ENCODE results near the gene TNFRSF18.

GRCh38 chr1:1197188-1197500 lies 9.2 kb downstream of the TNFRSF18 start:
- no peak for TF ChIP-seq CTCF (IDR thresholded peaks at IDR 0.05; ENCODE audit: low read length)
- no peak for TF ChIP-seq EZH2 (optimal IDR thresholded peaks at IDR 0.05; ENCODE audit: low read depth, low read length)
- TF ChIP-seq EZH2phosphoT487 (IDR thresholded peaks at IDR 0.05; ENCODE audit: low read length) = no peak
